Measurements from ENCODE around the gene ERGIC1.

The ERGIC1 gene

DNA sequence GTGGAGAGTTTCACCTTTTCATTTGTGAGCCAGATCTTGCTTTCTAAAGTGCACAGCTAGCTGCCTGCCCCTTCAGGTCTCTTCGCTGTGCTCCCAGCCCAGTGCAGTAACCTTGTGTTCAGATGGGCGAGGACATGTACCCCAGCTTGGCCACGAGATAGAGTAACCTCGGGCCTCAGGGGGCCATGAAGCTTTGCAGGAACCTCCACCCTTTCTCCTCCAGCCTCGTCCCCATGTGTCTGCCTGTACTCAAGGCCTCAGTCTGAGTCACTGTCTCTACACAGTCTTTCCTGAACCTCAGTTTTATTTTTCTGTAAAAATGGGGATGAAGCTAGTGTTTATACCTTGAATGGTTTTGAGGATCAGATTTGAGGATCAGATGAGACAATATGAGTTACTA lies 37.9 kb downstream of the ERGIC1 start:
- in situ Hi-C loops (cut with MboI; ENCODE audit: low pct_unique_long_range_greater_than_20kb, low sequenced_read_pairs) = no loop called here
- DNase-seq = no peak

DNA sequence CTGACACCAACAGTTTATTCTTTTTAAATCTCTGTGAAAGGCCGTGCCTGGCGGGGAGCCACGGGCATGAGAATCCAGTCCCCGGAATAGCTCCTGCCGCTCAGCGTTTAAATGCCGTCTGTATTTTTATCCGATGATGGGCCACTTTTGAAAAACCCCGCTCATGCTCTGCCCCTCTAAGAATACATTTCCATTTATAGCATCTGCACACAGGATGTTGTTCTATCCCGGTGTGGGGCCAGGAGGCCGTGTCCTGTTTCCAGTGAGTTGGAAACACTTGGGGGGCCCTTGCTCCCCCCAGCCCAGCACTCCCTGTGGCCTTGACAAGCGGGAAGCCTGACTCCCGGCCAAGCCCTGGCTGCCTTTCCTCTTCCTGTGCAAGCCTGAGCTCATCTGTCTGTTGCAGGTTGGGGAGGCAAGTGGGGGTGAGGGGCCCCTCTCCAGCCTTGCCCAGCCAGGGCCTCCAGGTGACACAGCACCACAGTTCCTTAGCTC lies 39.0 kb downstream of the ERGIC1 start:
- in situ Hi-C loops (cut with MboI; ENCODE audit: low pct_unique_long_range_greater_than_20kb, low sequenced_read_pairs) = no loop called here
- no peak for DNase-seq

GRCh38 chr5:172873513-172873912 lies 39.5 kb downstream of the ERGIC1 start:
- in situ Hi-C loops (cut with MboI; ENCODE audit: low pct_unique_long_range_greater_than_20kb, low sequenced_read_pairs) = no loop called here
- DNase-seq = no peak

DNA sequence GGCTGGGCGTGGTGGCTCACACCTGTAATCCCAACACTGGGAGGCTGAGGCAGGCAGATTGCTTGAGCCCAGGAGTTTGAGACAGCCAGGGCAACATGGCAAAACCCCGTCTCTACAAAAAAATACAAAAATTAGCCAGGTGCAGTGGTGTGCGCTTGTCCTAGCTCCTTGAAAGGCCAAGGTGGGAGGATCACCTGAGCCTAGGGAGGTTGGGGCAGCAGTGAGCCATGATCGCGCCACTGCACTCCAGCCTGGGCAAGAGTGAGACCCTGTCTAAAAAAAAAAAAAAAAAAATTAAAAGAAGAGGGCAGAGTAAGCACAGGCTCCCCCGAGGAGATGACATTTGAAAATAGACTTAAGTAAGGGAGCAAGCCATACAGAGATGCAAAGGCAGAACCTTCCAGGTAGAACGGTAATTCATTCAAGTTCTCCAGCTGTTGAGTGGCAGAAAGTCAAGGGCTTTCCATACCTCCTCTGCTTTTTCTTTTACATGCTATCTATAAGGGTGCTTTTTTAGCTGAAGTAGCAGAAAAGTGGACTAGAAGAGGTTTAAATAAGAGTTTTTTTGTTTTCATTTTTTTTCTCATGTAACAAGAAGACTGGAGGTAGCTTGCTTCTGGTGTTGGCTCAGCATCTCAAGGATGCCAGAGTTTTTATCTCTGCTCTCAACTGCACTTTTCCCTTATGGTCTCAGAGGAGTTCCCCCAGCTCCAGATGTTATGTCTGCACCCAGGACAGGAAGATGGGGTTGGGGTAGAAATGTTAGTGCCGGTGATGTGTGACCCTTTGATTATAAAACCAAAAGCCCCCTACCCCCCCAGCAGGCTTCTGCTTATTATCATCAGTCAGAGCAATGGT lies 40.8 kb downstream of the ERGIC1 start:
- no peak for DNase-seq
- in situ Hi-C loops (cut with MboI; ENCODE audit: low pct_unique_long_range_greater_than_20kb, low sequenced_read_pairs) = no loop called here

GRCh38 chr5:172875505-172876279 lies 41.6 kb downstream of the ERGIC1 start:
- in situ Hi-C loops (cut with MboI; ENCODE audit: low pct_unique_long_range_greater_than_20kb, low sequenced_read_pairs) = no loop called here
- DNase-seq = no peak

DNA sequence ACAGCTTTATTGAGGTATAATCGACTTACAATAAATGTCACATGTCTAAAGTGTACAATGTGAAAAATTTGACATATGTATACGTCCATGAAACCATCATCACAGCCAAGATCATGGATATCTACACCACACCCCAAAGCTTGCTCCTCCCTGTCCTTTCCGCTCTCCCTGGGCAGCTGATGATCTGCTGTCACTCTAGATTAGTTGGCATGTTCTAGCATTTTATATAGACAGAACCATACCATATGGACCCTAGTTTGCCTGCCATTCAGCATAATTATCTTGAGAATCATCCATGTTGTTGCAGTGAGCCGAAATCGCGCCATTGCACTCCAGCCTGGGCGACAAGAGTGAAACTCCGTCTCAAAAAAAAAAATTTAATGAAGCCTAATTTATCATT lies 42.5 kb downstream of the ERGIC1 start:
- in situ Hi-C loops (cut with MboI; ENCODE audit: low pct_unique_long_range_greater_than_20kb, low sequenced_read_pairs) = no loop called here

GRCh38 chr5:172877466-172878260 lies 43.6 kb downstream of the ERGIC1 start:
- in situ Hi-C loops (cut with MboI; ENCODE audit: low pct_unique_long_range_greater_than_20kb, low sequenced_read_pairs) = no loop called here
- DNase-seq = peak; percentile 30

More for the DNA sequence above, 42.5 kb downstream of the ERGIC1 start:
- DNase-seq = no peak

- no peak for DNase-seq
- in situ Hi-C loops (cut with MboI; ENCODE audit: low pct_unique_long_range_greater_than_20kb, low sequenced_read_pairs) = no loop called here
Measured at GRCh38 chr5:172878585-172878932, 44.5 kb downstream of the ERGIC1 start.

DNA sequence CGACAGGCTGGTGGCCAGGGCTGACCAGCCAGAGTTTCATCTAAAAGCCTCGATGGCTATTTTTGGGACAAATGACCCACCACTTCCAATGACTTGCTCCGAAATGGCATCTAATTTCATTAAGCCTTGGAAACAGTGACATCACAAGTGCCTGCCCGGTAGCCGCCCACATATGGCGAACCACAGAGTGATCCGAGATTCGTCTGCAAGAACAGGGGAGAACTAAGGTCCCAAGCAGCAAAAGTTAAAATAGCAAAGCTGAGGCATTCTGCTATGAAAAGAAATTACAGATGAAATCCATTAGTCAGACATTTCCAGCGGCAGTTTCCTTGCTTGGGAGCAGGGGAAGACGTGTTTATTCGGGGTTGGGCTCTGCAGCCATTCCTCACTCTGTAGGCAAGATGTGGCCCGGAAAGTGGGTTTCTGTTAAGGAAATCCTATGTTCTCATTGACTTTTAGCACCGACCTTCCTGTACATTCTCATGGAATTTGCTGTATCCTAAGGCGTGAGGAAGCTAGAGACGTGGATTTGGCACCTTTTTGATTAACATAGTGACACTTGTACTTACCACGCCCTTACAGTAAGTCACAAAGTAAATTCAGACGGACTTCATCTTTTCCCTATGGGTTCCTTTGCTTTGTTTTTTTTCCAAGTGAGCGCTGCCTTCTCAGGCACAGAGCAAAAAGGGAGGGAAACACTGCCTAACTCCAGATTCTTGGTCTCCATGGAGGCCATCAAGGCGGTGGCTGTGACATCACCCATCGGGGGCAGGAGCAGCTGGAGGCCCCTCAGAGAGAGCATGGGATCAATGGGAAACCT lies 45.1 kb downstream of the ERGIC1 start:
- in situ Hi-C loops (cut with MboI; ENCODE audit: low pct_unique_long_range_greater_than_20kb, low sequenced_read_pairs) = no loop called here
- no peak for DNase-seq

- no peak for DNase-seq
Measured at GRCh38 chr5:172881691-172882370, 47.8 kb downstream of the ERGIC1 start.

GRCh38 chr5:172883066-172883465 lies 49.0 kb downstream of the ERGIC1 start:
- in situ Hi-C loops (cut with MboI; ENCODE audit: low pct_unique_long_range_greater_than_20kb, low sequenced_read_pairs) = no loop called here
- DNase-seq = no peak

More at GRCh38 chr5:172881691-172882370, 47.8 kb downstream of the ERGIC1 start:
- in situ Hi-C loops (cut with MboI; ENCODE audit: low pct_unique_long_range_greater_than_20kb, low sequenced_read_pairs) = no loop called here

DNA sequence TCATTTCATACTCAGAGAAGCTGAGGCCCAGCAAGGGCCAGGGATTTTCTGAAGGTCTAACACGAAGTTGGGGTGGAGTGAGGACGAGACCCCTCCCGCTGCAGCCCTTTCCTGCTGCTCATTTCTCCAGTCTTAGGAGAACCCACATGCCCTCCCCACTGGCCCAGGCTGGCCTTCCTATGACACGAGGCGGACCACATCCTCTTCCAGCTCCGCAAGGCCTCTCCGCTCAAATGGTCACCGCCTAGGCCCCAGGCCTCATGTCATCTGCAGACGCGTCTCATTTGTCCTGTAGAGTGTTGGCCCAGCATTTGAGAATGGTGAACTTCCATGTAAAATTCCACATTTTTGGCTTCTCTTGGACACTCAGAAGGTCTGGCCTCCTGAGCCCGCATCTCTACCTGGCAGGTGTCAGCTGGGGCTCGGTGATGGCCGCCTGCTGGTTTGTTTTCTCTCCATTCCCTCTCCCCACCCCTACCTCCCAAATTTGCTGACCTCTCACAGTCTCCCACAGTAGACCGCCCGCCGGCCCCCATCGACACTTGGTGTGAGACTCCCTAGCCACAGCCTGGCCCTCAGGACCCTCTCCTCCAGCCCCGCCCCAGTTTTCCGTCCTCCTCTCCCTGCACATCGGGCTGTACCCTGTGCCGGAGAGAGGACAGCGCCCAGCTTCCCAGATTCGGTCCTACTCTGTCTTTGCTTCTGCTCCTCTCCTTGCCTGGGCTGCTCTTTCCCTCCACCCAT lies 51.7 kb downstream of the ERGIC1 start:
- in situ Hi-C loops (cut with MboI; ENCODE audit: low pct_unique_long_range_greater_than_20kb, low sequenced_read_pairs) = no loop called here
- no peak for DNase-seq

GRCh38 chr5:172886476-172886875 lies 52.4 kb downstream of the ERGIC1 start:
- in situ Hi-C loops (cut with MboI; ENCODE audit: low pct_unique_long_range_greater_than_20kb, low sequenced_read_pairs) = no loop called here
- no peak for DNase-seq

GRCh38 chr5:172886974-172887501 lies 53.0 kb downstream of the ERGIC1 start:
- no peak for DNase-seq
- in situ Hi-C loops (cut with MboI; ENCODE audit: low pct_unique_long_range_greater_than_20kb, low sequenced_read_pairs) = no loop called here

- in situ Hi-C loops (cut with MboI; ENCODE audit: low pct_unique_long_range_greater_than_20kb, low sequenced_read_pairs) = no loop called here
- no peak for DNase-seq
Measured at GRCh38 chr5:172887692-172888091, 53.6 kb downstream of the ERGIC1 start.

- in situ Hi-C loops (cut with MboI; ENCODE audit: low pct_unique_long_range_greater_than_20kb, low sequenced_read_pairs) = no loop called here
- DNase-seq = no peak
Measured at GRCh38 chr5:172890659-172891058, 56.6 kb downstream of the ERGIC1 start.

DNA sequence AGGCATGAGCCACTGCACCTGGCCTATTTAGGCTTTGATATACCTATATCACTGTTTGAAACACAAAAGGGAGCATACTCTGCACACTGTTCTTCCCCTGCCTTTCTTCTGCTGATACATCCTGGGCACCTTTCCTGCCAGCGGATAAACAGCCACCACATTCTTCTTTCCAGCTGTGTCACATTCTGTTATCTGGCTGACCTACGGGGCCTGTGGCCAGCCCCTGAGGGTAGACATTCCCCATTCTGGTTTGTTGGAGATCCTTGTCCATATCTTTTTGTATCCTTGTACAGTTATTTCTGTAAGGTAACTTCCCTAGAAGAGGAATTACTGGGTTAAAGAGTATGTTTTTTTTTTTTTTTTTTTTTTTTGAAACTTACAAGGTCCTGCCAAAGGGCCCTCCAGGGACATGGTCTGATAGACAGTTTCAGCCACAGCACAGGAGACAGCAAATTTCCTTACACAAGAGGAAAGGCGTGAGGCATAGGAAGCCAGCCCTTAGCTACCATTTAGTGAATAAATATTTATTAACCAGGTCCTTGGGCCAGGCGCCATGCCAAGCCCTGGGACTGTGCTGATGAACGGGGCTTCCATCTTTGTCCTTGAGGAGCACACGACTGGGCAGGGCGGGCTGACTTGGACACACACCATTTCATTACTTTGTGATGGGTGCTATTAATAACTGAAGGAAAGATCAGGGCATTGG lies 57.8 kb downstream of the ERGIC1 start:
- no peak for DNase-seq
- in situ Hi-C loops (cut with MboI; ENCODE audit: low pct_unique_long_range_greater_than_20kb, low sequenced_read_pairs) = no loop called here
